A673 (cell line): ENCODE data around the gene ASTN2. TPM values are rescaled to one million over a fixed set of nuclear protein-coding genes. Genes with fewer than 3 reads are reported as not detected.

ENCODE experiments used
- BruUV-seq: library from RNA; stranded (reverse); fragments of 400-500 nt; replicated peaks from 2 replicates; lab custom pipeline; 2021; lab: Mats Ljungman, UMichigan
- CTCF ChIA-PET: fragments of 300-600 bp; sonication (Branson Sonifier 250); formaldehyde crosslinking; loops from one replicate; lab custom pipeline; 2022; ENCODE audit warnings: antibody characterized with exemption; lab: Charles Lee
- POLR2A ChIA-PET: fragments of 300-600 bp; sonication (Branson Sonifier 250); formaldehyde crosslinking; loops from one replicate; lab custom pipeline; 2022; ENCODE audit warnings: antibody characterized with exemption; ENCODE audit not compliant: low non-redundant PET; lab: Charles Lee
- DNase-seq: peaks from one replicate; pipeline ENCODE4 v3.0.0-alpha.2; 2015; ENCODE audit warnings: low spot score
- H3K27ac ChIP-seq: fragments of 200-600 bp; sonication (generic); 2 replicates; pipeline ENCODE4 v1.5.1; 2016; ENCODE audit warnings: mixed run types, low read depth, mild to moderate bottlenecking, mixed read lengths, antibody characterized with exemption, low read length; ENCODE audit not compliant: poor library complexity, severe bottlenecking
- H3K27me3 ChIP-seq: fragments of 200-600 bp; sonication (generic); replicated peaks from 2 replicates; pipeline ENCODE4 v1.6.1; 2017; ENCODE audit warnings: mixed run types, low read depth, mild to moderate bottlenecking, mixed read lengths, antibody characterized with exemption, low read length; ENCODE audit not compliant: insufficient read depth, poor library complexity
- H3K36me3 ChIP-seq: fragments of 200-600 bp; sonication (generic); 2 replicates; pipeline ENCODE4 v1.6.1; 2016; ENCODE audit warnings: mixed run types, mild to moderate bottlenecking, mixed read lengths, antibody characterized with exemption, low read length; ENCODE audit not compliant: insufficient read depth, poor library complexity, severe bottlenecking
- H3K4me1 ChIP-seq: fragments of 200-600 bp; sonication (generic); 2 replicates; pipeline ENCODE4 v1.6.1; 2017; ENCODE audit warnings: mixed run types, mild to moderate bottlenecking, mixed read lengths, antibody characterized with exemption, low read length; ENCODE audit not compliant: insufficient read depth, poor library complexity, severe bottlenecking
- H3K4me3 ChIP-seq: fragments of 200-600 bp; sonication (generic); 2 replicates; pipeline ENCODE4 v1.5.1; 2016; ENCODE audit warnings: low read depth, mixed run types, mild to moderate bottlenecking, mixed read lengths, low read length; ENCODE audit not compliant: poor library complexity, severe bottlenecking
- H3K9me3 ChIP-seq: fragments of 200-600 bp; sonication (generic); 2 replicates; pipeline ENCODE4 v1.6.1; 2016; ENCODE audit warnings: mixed run types, low read depth, mild to moderate bottlenecking, mixed read lengths, antibody characterized with exemption, low read length; ENCODE audit not compliant: poor library complexity, severe bottlenecking
- EZH2 ChIP-seq: fragments of 200-600 bp; sonication (generic); IDR thresholded peaks from 2 replicates; pipeline ENCODE4 v1.6.1; 2017; ENCODE audit warnings: borderline replicate concordance, low read depth, mild to moderate bottlenecking, mixed read lengths, antibody characterized with exemption, low read length; ENCODE audit not compliant: poor library complexity, severe bottlenecking
- intact Hi-C: fragments of 100-400 bp; cut with micrococcal nuclease; formaldehyde crosslinking; loops from one replicate; pipeline ENCODE4 v1.10.0; 2022; ENCODE audit not compliant: unreplicated experiment
- total RNA-seq: library from RNA; stranded (reverse); gene quantifications from 2 replicates; pipeline ENCODE4 v1.2.3, GENCODE V29; 2021
- TF ChIP-seq, protein P1 (sequence below): fragments of 300-800, 200-600 bp; sonication (generic); conservative IDR thresholded peaks from 2 replicates; pipeline ENCODE4 v1.5.1; 2017; ENCODE audit warnings: low read depth, mild to moderate bottlenecking, antibody characterized with exemption, low read length, moderate library complexity, mixed read lengths

The ASTN2 gene
- total RNA-seq, 1 experiment from 2014 or later: 3.4 TPM

DNA sequence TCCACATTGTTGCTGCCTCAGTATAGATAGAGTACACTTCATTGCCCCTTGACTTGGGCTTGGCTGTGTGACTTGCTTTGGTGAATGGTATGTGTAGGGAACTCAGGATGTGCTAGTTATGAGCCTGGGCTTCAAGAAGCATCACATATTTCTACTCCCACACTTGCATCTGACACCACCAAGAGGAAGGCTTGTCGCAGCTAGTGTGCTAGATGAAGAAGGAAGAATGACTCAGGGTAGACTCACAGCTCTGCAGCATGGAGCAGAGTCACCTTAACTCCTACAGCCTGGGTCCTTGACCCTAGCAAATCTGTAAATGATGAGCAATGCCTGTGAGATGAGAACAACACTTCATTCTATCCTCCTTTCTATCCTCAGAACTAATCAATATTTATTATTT is 261.8 kb downstream of the ASTN2 start:
- H3K9me3 ChIP-seq: no peaks in the 10 kb centered on the region
- DNase-seq: no peak
- ChIA-PET CTCF (no interaction called here), POLR2A (no interaction called here)
- no peaks in the 10 kb centered on the region for H3K4me1 ChIP-seq
- H3K4me3 ChIP-seq: no peak overlapping the region
- BruUV-seq: no TSS peak
- H3K27me3 ChIP-seq: peaks cover 16% of the 10 kb centered on the region
- no peak overlapping the region for H3K27ac ChIP-seq
- TF ChIP-seq, protein P1, sequence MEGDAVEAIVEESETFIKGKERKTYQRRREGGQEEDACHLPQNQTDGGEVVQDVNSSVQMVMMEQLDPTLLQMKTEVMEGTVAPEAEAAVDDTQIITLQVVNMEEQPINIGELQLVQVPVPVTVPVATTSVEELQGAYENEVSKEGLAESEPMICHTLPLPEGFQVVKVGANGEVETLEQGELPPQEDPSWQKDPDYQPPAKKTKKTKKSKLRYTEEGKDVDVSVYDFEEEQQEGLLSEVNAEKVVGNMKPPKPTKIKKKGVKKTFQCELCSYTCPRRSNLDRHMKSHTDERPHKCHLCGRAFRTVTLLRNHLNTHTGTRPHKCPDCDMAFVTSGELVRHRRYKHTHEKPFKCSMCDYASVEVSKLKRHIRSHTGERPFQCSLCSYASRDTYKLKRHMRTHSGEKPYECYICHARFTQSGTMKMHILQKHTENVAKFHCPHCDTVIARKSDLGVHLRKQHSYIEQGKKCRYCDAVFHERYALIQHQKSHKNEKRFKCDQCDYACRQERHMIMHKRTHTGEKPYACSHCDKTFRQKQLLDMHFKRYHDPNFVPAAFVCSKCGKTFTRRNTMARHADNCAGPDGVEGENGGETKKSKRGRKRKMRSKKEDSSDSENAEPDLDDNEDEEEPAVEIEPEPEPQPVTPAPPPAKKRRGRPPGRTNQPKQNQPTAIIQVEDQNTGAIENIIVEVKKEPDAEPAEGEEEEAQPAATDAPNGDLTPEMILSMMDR: no peak
- no peak for TF ChIP-seq EZH2
- H3K36me3 ChIP-seq: no peaks in the 10 kb centered on the region
- intact Hi-C loops: no loop called here

GRCh38 chr9:117151716-117152115 is 263.1 kb downstream of the ASTN2 start:
- ChIA-PET CTCF (no interaction called here), POLR2A (no interaction called here)
- intact Hi-C loops: no loop called here
- no peaks in the 10 kb centered on the region for H3K9me3 ChIP-seq
- peaks cover 12% of the 10 kb centered on the region for H3K27me3 ChIP-seq
- TF ChIP-seq EZH2: no peak
- TF ChIP-seq, protein P1: no peak
- no peak for DNase-seq
- no peaks in the 10 kb centered on the region for H3K4me1 ChIP-seq
- no peak overlapping the region for H3K27ac ChIP-seq
- no peaks in the 10 kb centered on the region for H3K36me3 ChIP-seq
- no peak overlapping the region for H3K4me3 ChIP-seq
- no TSS peak for BruUV-seq

DNA sequence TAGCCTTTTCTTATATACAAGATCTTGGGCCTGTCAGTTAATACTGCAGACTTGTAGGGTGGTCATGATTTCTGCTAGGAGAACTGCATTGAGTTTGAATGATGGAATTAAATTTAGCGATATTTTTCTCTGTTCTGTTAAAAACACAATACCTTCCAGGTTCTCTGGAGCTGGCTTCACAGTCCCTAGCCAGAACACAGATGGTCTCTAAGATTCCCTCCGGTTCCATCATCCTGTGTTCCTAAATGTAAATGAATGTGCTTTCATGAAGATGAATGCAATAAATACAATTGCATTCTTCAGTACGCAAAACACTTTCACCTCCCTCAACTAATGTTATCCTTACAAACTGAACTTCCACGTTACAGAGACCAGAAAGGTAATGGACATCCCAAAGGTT is 264.9 kb downstream of the ASTN2 start:
- TF ChIP-seq EZH2: no peak
- TF ChIP-seq, protein P1: no peak
- Histone ChIP-seq H3K27ac (no peak overlapping the region), H3K9me3 (no peaks in the 10 kb centered on the region), H3K4me3 (no peak overlapping the region), H3K4me1 (no peaks in the 10 kb centered on the region), H3K27me3 (peaks cover 4% of the 10 kb centered on the region), H3K36me3 (no peaks in the 10 kb centered on the region)
- BruUV-seq: no TSS peak
- ChIA-PET CTCF (no interaction called here), POLR2A (no interaction called here)
- no peak for DNase-seq
- intact Hi-C loops: no loop called here
